ENCODE measurements around the gene CTSA.

CTSA gene

GRCh38 chr20:45890985-45891983 is at the start of gene CTSA, which contains the start of gene NEURL2:
TSS of gene CTSA (plus strand) at chr20:45891335. CDS start at chr20:45891569, 234 bp downstream.
TSS of gene NEURL2 (minus strand) at chr20:45891208. CDS start at chr20:45890991, 217 bp downstream.
- DNase-seq = peak; percentile 83

- DNase-seq = no peak
Observed at GRCh38 chr20:45841407-45842129, 49.6 kb upstream of the CTSA start.

- DNase-seq = no peak
Observed at GRCh38 chr20:45842169-45842812, 48.8 kb upstream of the CTSA start.

GRCh38 chr20:45843506-45843905 is 47.6 kb upstream of the CTSA start:
- DNase-seq = no peak

GRCh38 chr20:45845452-45845851 is 45.7 kb upstream of the CTSA start:
- DNase-seq = no peak

GRCh38 chr20:45848421-45848820 is 42.7 kb upstream of the CTSA start:
- DNase-seq = no peak

GRCh38 chr20:45848969-45849582 is 42.1 kb upstream of the CTSA start:
- DNase-seq = no peak

GRCh38 chr20:45850238-45850637 is 40.9 kb upstream of the CTSA start:
- no peak for DNase-seq

- DNase-seq = no peak
Observed at GRCh38 chr20:45850926-45851325, 40.2 kb upstream of the CTSA start.

GRCh38 chr20:45851501-45851900 is 39.6 kb upstream of the CTSA start:
- DNase-seq = no peak

- DNase-seq = no peak
Observed at GRCh38 chr20:45852326-45852725, 38.8 kb upstream of the CTSA start.

GRCh38 chr20:45853484-45853883 is 37.7 kb upstream of the CTSA start:
- DNase-seq = no peak

- peak; percentile 99 for DNase-seq
Observed at GRCh38 chr20:45857114-45857881, 33.8 kb upstream of the CTSA start, which contains the start of the genes ACOT8 and ZSWIM3. TSS of gene ACOT8 (minus strand) at chr20:45857392. CDS start at chr20:45857315, 77 bp downstream. TSS of gene ZSWIM3 (plus strand) at chr20:45857614. CDS start at chr20:45857826, 212 bp downstream.

GRCh38 chr20:45857882-45858216 is 33.3 kb upstream of the CTSA start:
- DNase-seq = no peak

- no peak for DNase-seq
Observed at GRCh38 chr20:45859916-45860315, 31.2 kb upstream of the CTSA start.

GRCh38 chr20:45860560-45861220 is 30.4 kb upstream of the CTSA start:
- no peak for DNase-seq

GRCh38 chr20:45861221-45862075 is 29.7 kb upstream of the CTSA start:
- peak; percentile 44 for DNase-seq

- peak; percentile 6 for DNase-seq
Observed at GRCh38 chr20:45863543-45864470, 27.3 kb upstream of the CTSA start.

- DNase-seq = no peak
Observed at GRCh38 chr20:45866454-45866853, 24.7 kb upstream of the CTSA start.
